PC-3 (cell line): ENCODE data around the gene SDK1. TPM values are rescaled to one million over a fixed set of nuclear protein-coding genes. Genes with fewer than 3 reads are reported as not detected.

ENCODE experiments used
- ATAC-seq: fragments of 200-7000 bp; cut with Tn5 transposase; 2 replicates; pipeline ENCODE4 v1.9.1; 2020; ENCODE audit warnings: mild to moderate bottlenecking, moderate library complexity
- BruUV-seq: library from RNA; stranded (reverse); fragments of 400-500 nt; replicated peaks from 2 replicates; lab custom pipeline; 2021; lab: Mats Ljungman, UMichigan
- CTCF ChIA-PET: fragments of 300-600 bp; sonication (Branson Sonifier 250); formaldehyde crosslinking; loops from one replicate; lab custom pipeline; 2022; ENCODE audit warnings: antibody characterized with exemption; lab: Charles Lee
- POLR2A ChIA-PET: fragments of 300-600 bp; sonication (Branson Sonifier 250); formaldehyde crosslinking; loops from one replicate; lab custom pipeline; 2022; ENCODE audit warnings: antibody characterized with exemption; ENCODE audit not compliant: unreplicated experiment; lab: Charles Lee
- DNase-seq: peaks from one replicate; pipeline ENCODE4 v3.0.0-alpha.2; 2015
- H2AFZ ChIP-seq: fragments of 300-600 bp; sonication (generic); 2 replicates; pipeline ENCODE4 v1.6.0; 2016; ENCODE audit warnings: antibody characterized with exemption, low read length
- H3F3A ChIP-seq: fragments of 300-600 bp; sonication (generic); one replicate; pipeline ENCODE4 v1.6.0; 2017; ENCODE audit warnings: antibody characterized with exemption, low read length, control low read depth, mild to moderate bottlenecking; ENCODE audit not compliant: unreplicated experiment
- H3K27ac ChIP-seq: fragments of 300-600 bp; sonication (generic); 2 replicates; pipeline ENCODE4 v1.5.1; 2016; ENCODE audit warnings: mild to moderate bottlenecking, low read length
- H3K27me3 ChIP-seq: fragments of 300-600 bp; sonication (generic); 2 replicates; pipeline ENCODE4 v1.6.1; 2016; ENCODE audit warnings: low read length, mixed read lengths
- H3K36me3 ChIP-seq: fragments of 300-600 bp; sonication (generic); 2 replicates; pipeline ENCODE4 v1.6.1; 2016; ENCODE audit warnings: low read depth, mixed run types, low read length, mixed read lengths
- H3K4me1 ChIP-seq: fragments of 300-600 bp; sonication (generic); 2 replicates; pipeline ENCODE4 v1.5.1; 2016; ENCODE audit warnings: low read length; ENCODE audit not compliant: insufficient read depth
- H3K4me2 ChIP-seq: fragments of 300-600 bp; sonication (generic); 2 replicates; pipeline ENCODE4 v1.6.0; 2016; ENCODE audit warnings: low read length
- H3K4me3 ChIP-seq: fragments of 300-600 bp; sonication (generic); 2 replicates; pipeline ENCODE4 v1.5.1; 2016; ENCODE audit warnings: mild to moderate bottlenecking, low read length, mixed read lengths
- H3K79me2 ChIP-seq: fragments of 300-600 bp; sonication (generic); 2 replicates; pipeline ENCODE4 v1.6.1; 2017; ENCODE audit warnings: low read length, mixed read lengths
- H3K9ac ChIP-seq: fragments of 300-600 bp; sonication (generic); 2 replicates; pipeline ENCODE4 v1.6.0; 2016; ENCODE audit warnings: mild to moderate bottlenecking, low read length
- H3K9me2 ChIP-seq: fragments of 300-600 bp; sonication (generic); replicated peaks from 2 replicates; pipeline ENCODE4 v1.6.1; 2016; ENCODE audit warnings: mixed run types, low read length, mixed read lengths
- H3K9me3 ChIP-seq: fragments of 300-600 bp; sonication (generic); 2 replicates; pipeline ENCODE4 v1.6.1; 2016; ENCODE audit warnings: low read length, mixed read lengths
- H4K20me1 ChIP-seq: fragments of 300-600 bp; sonication (generic); 2 replicates; pipeline ENCODE4 v1.6.1; 2016; ENCODE audit warnings: low read length, mixed read lengths
- CTCF ChIP-seq: fragments of 300-600 bp; sonication (generic); conservative IDR thresholded peaks from 2 replicates; pipeline ENCODE4 v1.5.1; 2017; ENCODE audit warnings: antibody characterized with exemption, low read depth, mild to moderate bottlenecking, low read length
- EZH2 ChIP-seq: fragments of 300-600 bp; sonication (generic); IDR thresholded peaks from one replicate; pipeline ENCODE4 v1.6.1; 2017; ENCODE audit warnings: antibody characterized with exemption, mild to moderate bottlenecking, low read length; ENCODE audit not compliant: unreplicated experiment
- EZH2phosphoT487 ChIP-seq: fragments of 300-600 bp; sonication (generic); IDR thresholded peaks from 2 replicates; pipeline ENCODE4 v1.6.1; 2018; ENCODE audit warnings: mild to moderate bottlenecking, antibody characterized with exemption, low read length, borderline replicate concordance
- intact Hi-C: fragments of 100-400 bp; cut with micrococcal nuclease; formaldehyde crosslinking; loops from 2 replicates; pipeline ENCODE4 v1.9.0; 2023
- total RNA-seq: library from RNA; depleted of rRNA; stranded (reverse); fragments of >200 nt; gene quantifications from 2 replicates; pipeline ENCODE4 v1.2.3, GENCODE V29; 2014

The SDK1 gene
- total RNA-seq, 1 experiment from 2014 or later, result 2.8 TPM

- ChIA-PET CTCF (no interaction called here), POLR2A (no interaction called here)
- H3K4me1 ChIP-seq, result no peaks in the 10 kb centered on the region
- no peaks in the 10 kb centered on the region for H3K79me2 ChIP-seq
- intact Hi-C loops, result no loop called here
- H3K27me3 ChIP-seq, result no peaks in the 10 kb centered on the region
- no peak overlapping the region for H3K4me3 ChIP-seq
- DNase-seq (no peak), ATAC-seq (no peak)
- H4K20me1 ChIP-seq, result no peaks in the 10 kb centered on the region
- no peaks in the 10 kb centered on the region for H3K9me2 ChIP-seq
- H3K36me3 ChIP-seq, result no peaks in the 10 kb centered on the region
- no peaks in the 10 kb centered on the region for H3K9me3 ChIP-seq
- no peak overlapping the region for H2AFZ ChIP-seq
- H3K27ac ChIP-seq, result no peak overlapping the region
- no peak overlapping the region for H3K4me2 ChIP-seq
- no peaks in the 10 kb centered on the region for H3F3A ChIP-seq
- no TSS peak for BruUV-seq
- no peak overlapping the region for H3K9ac ChIP-seq
- TF ChIP-seq EZH2phosphoT487, result no peak
Observed at GRCh38 chr7:3806516-3806915, 505.5 kb downstream of the SDK1 start.

GRCh38 chr7:3807824-3808223 is 506.8 kb downstream of the SDK1 start:
- no peak overlapping the region for H2AFZ ChIP-seq
- H4K20me1 ChIP-seq, result no peaks in the 10 kb centered on the region
- intact Hi-C loops, result no loop called here
- no peaks in the 10 kb centered on the region for H3K9me2 ChIP-seq
- no peaks in the 10 kb centered on the region for H3K4me1 ChIP-seq
- no TSS peak for BruUV-seq
- no peaks in the 10 kb centered on the region for H3K27me3 ChIP-seq
- no peak overlapping the region for H3K9ac ChIP-seq
- no peaks in the 10 kb centered on the region for H3K9me3 ChIP-seq
- H3K27ac ChIP-seq, result no peak overlapping the region
- no peak overlapping the region for H3K4me2 ChIP-seq
- no peak for TF ChIP-seq CTCF
- no peak overlapping the region for H3K4me3 ChIP-seq
- ChIA-PET CTCF (no interaction called here), POLR2A (no interaction called here)
- ATAC-seq (no peak), DNase-seq (no peak)
- no peaks in the 10 kb centered on the region for H3K36me3 ChIP-seq
- H3K79me2 ChIP-seq, result no peaks in the 10 kb centered on the region
- no peaks in the 10 kb centered on the region for H3F3A ChIP-seq

- no peaks in the 10 kb centered on the region for H3K9me3 ChIP-seq
- no peak for ATAC-seq
- H3K27ac ChIP-seq, result no peak overlapping the region
- H3K36me3 ChIP-seq, result no peaks in the 10 kb centered on the region
- intact Hi-C loops, result no loop called here
- no peaks in the 10 kb centered on the region for H3F3A ChIP-seq
- no peaks in the 10 kb centered on the region for H4K20me1 ChIP-seq
- no peaks in the 10 kb centered on the region for H3K9me2 ChIP-seq
- no peak overlapping the region for H3K4me3 ChIP-seq
- TF ChIP-seq EZH2phosphoT487 (no peak), CTCF (no peak), EZH2 (no peak)
- no peak overlapping the region for H2AFZ ChIP-seq
- H3K4me1 ChIP-seq, result no peaks in the 10 kb centered on the region
- POLR2A ChIA-PET, result no interaction called here
- H3K79me2 ChIP-seq, result no peaks in the 10 kb centered on the region
- no peak overlapping the region for H3K9ac ChIP-seq
- BruUV-seq, result no TSS peak
- CTCF ChIA-PET, result no interaction called here
- no peak overlapping the region for H3K4me2 ChIP-seq
- H3K27me3 ChIP-seq, result no peaks in the 10 kb centered on the region
- no peak for DNase-seq
Observed at GRCh38 chr7:3821488-3821887, 520.4 kb downstream of the SDK1 start.
